ENCODE results near the gene LPAR1. TPM values are rescaled to one million over a fixed set of nuclear protein-coding genes. Genes with fewer than 3 reads are reported as not detected.

Gene LPAR1
- total RNA-seq, 6 donors from 2014 or later = 9.3 to 28.7 (median 15.6) TPM

- H3K36me3 ChIP-seq = no peaks in the 10 kb centered on the region
- H3K27ac ChIP-seq = no peak overlapping the region
- ATAC-seq (ENCODE audit: low FRiP score in 2 of 2) (no peak), DNase-seq (no peak)
- 81 to 88% methylated on average over 2 of the region's 2 CpGs for WGBS, 2 donors
- no peaks in the 10 kb centered on the region for H3K27me3 ChIP-seq
- H3K9me3 ChIP-seq = no peaks in the 10 kb centered on the region
- H3K4me1 ChIP-seq = peaks cover 0 to 3% (median 0%) of the 10 kb centered on the region in 4 donors
- no peak overlapping the region for H3K4me3 ChIP-seq
- TF ChIP-seq EP300 (IDR thresholded peaks at IDR 0.05) = no peak
- TF ChIP-seq POLR2AphosphoS5 (IDR thresholded peaks at IDR 0.05) = no peak
- TF ChIP-seq, protein P1, sequence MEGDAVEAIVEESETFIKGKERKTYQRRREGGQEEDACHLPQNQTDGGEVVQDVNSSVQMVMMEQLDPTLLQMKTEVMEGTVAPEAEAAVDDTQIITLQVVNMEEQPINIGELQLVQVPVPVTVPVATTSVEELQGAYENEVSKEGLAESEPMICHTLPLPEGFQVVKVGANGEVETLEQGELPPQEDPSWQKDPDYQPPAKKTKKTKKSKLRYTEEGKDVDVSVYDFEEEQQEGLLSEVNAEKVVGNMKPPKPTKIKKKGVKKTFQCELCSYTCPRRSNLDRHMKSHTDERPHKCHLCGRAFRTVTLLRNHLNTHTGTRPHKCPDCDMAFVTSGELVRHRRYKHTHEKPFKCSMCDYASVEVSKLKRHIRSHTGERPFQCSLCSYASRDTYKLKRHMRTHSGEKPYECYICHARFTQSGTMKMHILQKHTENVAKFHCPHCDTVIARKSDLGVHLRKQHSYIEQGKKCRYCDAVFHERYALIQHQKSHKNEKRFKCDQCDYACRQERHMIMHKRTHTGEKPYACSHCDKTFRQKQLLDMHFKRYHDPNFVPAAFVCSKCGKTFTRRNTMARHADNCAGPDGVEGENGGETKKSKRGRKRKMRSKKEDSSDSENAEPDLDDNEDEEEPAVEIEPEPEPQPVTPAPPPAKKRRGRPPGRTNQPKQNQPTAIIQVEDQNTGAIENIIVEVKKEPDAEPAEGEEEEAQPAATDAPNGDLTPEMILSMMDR (IDR thresholded peaks at IDR 0.05) = no peak
- no peak for TF ChIP-seq POLR2A (IDR thresholded peaks at IDR 0.05)
These were observed 30.9 kb upstream of the LPAR1 start for GRCh38 chr9:111069183-111069582.

DNA sequence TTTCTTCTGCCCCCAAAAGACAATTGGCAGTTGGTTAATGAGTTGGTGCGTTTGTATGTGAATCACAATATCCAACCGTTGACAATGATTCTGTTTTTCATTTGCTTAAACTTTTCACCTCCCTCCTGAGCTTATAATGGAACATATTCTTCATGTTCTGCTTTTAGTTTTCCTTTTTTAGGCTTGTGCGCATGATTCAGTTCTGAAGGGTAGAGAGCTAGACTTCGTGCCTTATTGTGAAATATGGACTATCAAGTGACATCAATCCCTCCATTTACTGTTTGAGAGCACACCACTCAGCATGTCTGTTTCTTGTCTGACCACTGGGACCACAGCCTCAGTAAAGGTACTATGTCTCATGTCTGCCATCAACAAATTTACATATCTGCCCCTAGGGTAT, 30.5 kb upstream of the LPAR1 start:
- ATAC-seq (ENCODE audit: low FRiP score in 2 of 2) (peak in 1 of 2 donors; percentile 84), DNase-seq (no peak)
- 69 to 83% methylated on average over 4 of the region's 4 CpGs for WGBS, 2 donors
- peak overlapping the region in 1 of 4 donors; percentile 59 for H3K27ac ChIP-seq
- H3K9me3 ChIP-seq = no peaks in the 10 kb centered on the region
- no peak overlapping the region for H3K4me3 ChIP-seq
- peaks cover 0 to 3% (median 0%) of the 10 kb centered on the region in 4 donors for H3K4me1 ChIP-seq
- H3K36me3 ChIP-seq = no peaks in the 10 kb centered on the region
- no peaks in the 10 kb centered on the region for H3K27me3 ChIP-seq
- TF ChIP-seq POLR2AphosphoS5 (IDR thresholded peaks at IDR 0.05) = no peak
- no peak for TF ChIP-seq EP300 (IDR thresholded peaks at IDR 0.05)
- TF ChIP-seq, protein P1 (IDR thresholded peaks at IDR 0.05) = no peak
- TF ChIP-seq POLR2A (IDR thresholded peaks at IDR 0.05) = no peak

GRCh38 chr9:111068383-111068730, 30.1 kb upstream of the LPAR1 start:
- Histone ChIP-seq H3K4me1 (peaks cover 0 to 3% (median 0%) of the 10 kb centered on the region in 4 donors), H3K27ac (peak overlapping the region in 1 of 4 donors; percentile 59), H3K4me3 (no peak overlapping the region), H3K9me3 (no peaks in the 10 kb centered on the region), H3K27me3 (no peaks in the 10 kb centered on the region), H3K36me3 (no peaks in the 10 kb centered on the region)
- ATAC-seq (ENCODE audit: low FRiP score in 2 of 2) = no peak
- no peak for TF ChIP-seq POLR2A (IDR thresholded peaks at IDR 0.05)
- TF ChIP-seq, protein P1 (IDR thresholded peaks at IDR 0.05) = no peak
- WGBS, 2 donors = 91 to 95% methylated on average over 8 of the region's 8 CpGs
- no peak for DNase-seq

DNA sequence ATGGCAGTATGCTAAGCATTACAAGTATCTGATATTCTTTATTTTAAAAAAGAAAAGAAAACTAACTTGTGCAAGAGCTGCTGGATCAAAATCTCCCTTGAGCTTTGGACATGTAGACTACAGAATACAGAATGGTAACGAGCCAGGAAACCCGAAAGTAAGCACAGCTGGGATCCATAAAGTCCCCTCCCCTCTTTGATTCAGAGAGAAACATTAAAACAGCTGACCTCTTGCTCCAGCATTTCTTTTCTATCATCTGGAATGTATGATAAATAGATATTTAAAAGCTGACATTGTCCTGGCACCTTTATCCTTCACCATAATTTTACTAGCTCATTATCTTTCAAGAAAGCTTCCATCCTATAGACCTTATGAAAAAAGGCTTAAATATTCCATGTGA, 28.2 kb upstream of the LPAR1 start:
- Histone ChIP-seq H3K27ac (no peak overlapping the region), H3K36me3 (no peaks in the 10 kb centered on the region), H3K27me3 (no peaks in the 10 kb centered on the region), H3K9me3 (no peaks in the 10 kb centered on the region), H3K4me1 (peaks cover 0 to 3% (median 0%) of the 10 kb centered on the region in 4 donors), H3K4me3 (no peak overlapping the region)
- WGBS, 2 donors = 50 to 75% methylated on average over 2 of the region's 2 CpGs
- peak in 1 of 2 donors; percentile 53 for ATAC-seq (ENCODE audit: low FRiP score in 2 of 2)
- TF ChIP-seq POLR2AphosphoS5 (IDR thresholded peaks at IDR 0.05) = no peak
- TF ChIP-seq, protein P1 (IDR thresholded peaks at IDR 0.05) = no peak
- no peak for TF ChIP-seq POLR2A (IDR thresholded peaks at IDR 0.05)
- no peak for TF ChIP-seq EP300 (IDR thresholded peaks at IDR 0.05)
- DNase-seq = no peak

- DNase-seq = no peak
- no peak for ATAC-seq (ENCODE audit: low FRiP score in 2 of 2)
- Histone ChIP-seq H3K36me3 (no peaks in the 10 kb centered on the region), H3K4me1 (peaks cover 0 to 3% (median 0%) of the 10 kb centered on the region in 4 donors), H3K27me3 (no peaks in the 10 kb centered on the region), H3K27ac (no peak overlapping the region), H3K9me3 (no peaks in the 10 kb centered on the region), H3K4me3 (no peak overlapping the region)
- TF ChIP-seq EP300 (IDR thresholded peaks at IDR 0.05) = no peak
- TF ChIP-seq, protein P1 (IDR thresholded peaks at IDR 0.05) = no peak
- 64 to 74% methylated on average over 4 of the region's 4 CpGs for WGBS, 2 donors
These were observed 27.1 kb upstream of the LPAR1 start for GRCh38 chr9:111065414-111065813.
